CD4-positive, CD25-positive, alpha-beta regulatory T cell (primary cell): ENCODE results near the gene GRIN2C. TPM values are rescaled to one million over a fixed set of nuclear protein-coding genes. Genes with fewer than 3 reads are reported as not detected.

Experiments
- ATAC-seq, 2 donors: fragments of 150-1000 bp; cut with Tn5 transposase; one replicate each; pipeline ENCODE4 v1.10.0; 2021; ENCODE audit warnings: low read depth in 2 of 2, moderate number of reproducible peaks in 2 of 2, moderate library complexity in 1 of 2
- DNase-seq, 3 donors: peaks; one replicate each; pipeline versions ENCODE4 v3.0.0 to v3.0.0-alpha.2; 2012 to 2022; ENCODE audit warnings: mixed read lengths in 1 of 3
- H3K27ac ChIP-seq: one replicate; pipeline ENCODE4 v1.7.0; 2013; ENCODE audit warnings: mild to moderate bottlenecking, low read length; ENCODE audit not compliant: insufficient read depth, poor library complexity, severe bottlenecking
- H3K27me3 ChIP-seq: one replicate; pipeline ENCODE4 v1.7.0; 2013; ENCODE audit warnings: low read length; ENCODE audit not compliant: control insufficient read depth, insufficient read depth
- H3K36me3 ChIP-seq: one replicate; pipeline ENCODE4 v1.7.0; 2013; ENCODE audit warnings: mild to moderate bottlenecking, low read length, moderate library complexity; ENCODE audit not compliant: control insufficient read depth, insufficient read depth
- H3K4me1 ChIP-seq: 2 replicates; pipeline ENCODE4 v1.7.0; 2013; ENCODE audit warnings: mild to moderate bottlenecking, low read length; ENCODE audit not compliant: insufficient read depth, control insufficient read depth, poor library complexity, severe bottlenecking
- H3K4me3 ChIP-seq: one replicate; pipeline ENCODE4 v1.7.0; 2013; ENCODE audit warnings: low read depth, mild to moderate bottlenecking, low read length, moderate library complexity
- H3K9me3 ChIP-seq, 2 experiments: 1 replicate in 1 of 2; 2 replicates in 1 of 2; pipeline ENCODE4 v1.7.0; 2013; ENCODE audit warnings: low read length in 2 of 2, mild to moderate bottlenecking in 1 of 2, moderate library complexity in 1 of 2; ENCODE audit not compliant: control insufficient read depth in 2 of 2
- H3K27ac Mint-ChIP-seq, 3 donors: one replicate each; pipeline ENCODE4 v1.8.0; 2020 to 2022; ENCODE audit warnings: mild to moderate bottlenecking in 3 of 3, mixed read lengths in 3 of 3, moderate library complexity in 2 of 3
- H3K27me3 Mint-ChIP-seq: one replicate; pipeline ENCODE4 v1.8.0; 2022; ENCODE audit warnings: mild to moderate bottlenecking, mixed read lengths
- H3K36me3 Mint-ChIP-seq: one replicate; pipeline ENCODE4 v1.8.0; 2020; ENCODE audit warnings: mixed read lengths
- H3K4me1 Mint-ChIP-seq, 4 donors: one replicate each; pipeline ENCODE4 v1.8.0; 2020 to 2022; ENCODE audit warnings: mixed read lengths in 4 of 4, mild to moderate bottlenecking in 1 of 4
- H3K4me3 Mint-ChIP-seq, 4 donors: one replicate each; pipeline ENCODE4 v1.8.0; 2020 to 2022; ENCODE audit warnings: mild to moderate bottlenecking in 4 of 4, mixed read lengths in 4 of 4, moderate library complexity in 3 of 4
- H3K9me3 Mint-ChIP-seq, 7 donors: one replicate each; pipeline ENCODE4 v1.8.0; 2020 to 2022; ENCODE audit warnings: mixed read lengths in 7 of 7, mild to moderate bottlenecking in 3 of 7, moderate library complexity in 2 of 7
- polyA plus RNA-seq, 4 donors: library from polyadenylated mRNA; unstranded; fragments of 300-500 nt; fragmentation: Illumina TruSeq; gene quantifications; one replicate each; pipeline ENCODE4 v1.2.3, GENCODE V29; 2021
- total RNA-seq: library from RNA; stranded (reverse); gene quantifications from one replicate; pipeline ENCODE4 v1.2.3, GENCODE V29; 2022

GRIN2C gene
- total and polyA plus RNA-seq, 5 donors from 2014 or later: not detected

GRCh38 chr17:74877592-74878548 is 18.2 kb upstream of the GRIN2C start:
- Histone ChIP-seq H3K4me3 (no peak overlapping the region), H3K4me1 (peaks cover 7% of the 10 kb centered on the region), H3K27me3 (no peaks in the 10 kb centered on the region), H3K9me3 (no peaks in the 10 kb centered on the region), H3K27ac (no peak overlapping the region), H3K36me3 (no peaks in the 10 kb centered on the region)
- no peak for ATAC-seq
- Mint-ChIP-seq H3K4me1 (peaks cover 3 to 11% (median 7%) of the 10 kb centered on the region in 4 donors), H3K9me3 (no peaks in the 10 kb centered on the region), H3K27ac (no peak overlapping the region), H3K36me3 (no peaks in the 10 kb centered on the region), H3K4me3 (no peak overlapping the region), H3K27me3 (peaks cover 18% of the 10 kb centered on the region)
- DNase-seq: no peak

GRCh38 chr17:74875977-74876593 is 16.4 kb upstream of the GRIN2C start:
- no peaks in the 10 kb centered on the region for H3K36me3 Mint-ChIP-seq
- no peak overlapping the region for H3K27ac ChIP-seq
- H3K4me1 ChIP-seq: peaks cover 23% of the 10 kb centered on the region
- no peaks in the 10 kb centered on the region for H3K27me3 ChIP-seq
- H3K9me3 ChIP-seq: no peaks in the 10 kb centered on the region
- peaks cover 4 to 25% (median 16%) of the 10 kb centered on the region in 4 donors for H3K4me1 Mint-ChIP-seq
- H3K27ac Mint-ChIP-seq: no peak overlapping the region
- peak overlapping the region in 1 of 4 donors; percentile 0 for H3K4me3 Mint-ChIP-seq
- DNase-seq (no peak), ATAC-seq (no peak)
- H3K9me3 Mint-ChIP-seq: no peaks in the 10 kb centered on the region
- H3K4me3 ChIP-seq: no peak overlapping the region
- peaks cover 10% of the 10 kb centered on the region for H3K27me3 Mint-ChIP-seq
- H3K36me3 ChIP-seq: no peaks in the 10 kb centered on the region

- Mint-ChIP-seq H3K4me1 (peaks cover 4 to 26% (median 16%) of the 10 kb centered on the region in 4 donors), H3K27me3 (peaks cover 10% of the 10 kb centered on the region), H3K27ac (peak overlapping the region in 1 of 3 donors; percentile 71), H3K36me3 (no peaks in the 10 kb centered on the region), H3K9me3 (no peaks in the 10 kb centered on the region), H3K4me3 (peak overlapping the region in 2 of 4 donors; percentile 0 to 77)
- Histone ChIP-seq H3K27me3 (no peaks in the 10 kb centered on the region), H3K4me3 (no peak overlapping the region), H3K9me3 (no peaks in the 10 kb centered on the region), H3K4me1 (peaks cover 24% of the 10 kb centered on the region), H3K36me3 (no peaks in the 10 kb centered on the region), H3K27ac (no peak overlapping the region)
- ATAC-seq (no peak), DNase-seq (no peak)
Observed at GRCh38 chr17:74875155-74875976, 15.7 kb upstream of the GRIN2C start.

GRCh38 chr17:74874615-74875037 is 14.9 kb upstream of the GRIN2C start:
- peaks cover 4 to 27% (median 17%) of the 10 kb centered on the region in 4 donors for H3K4me1 Mint-ChIP-seq
- Histone ChIP-seq H3K4me3 (no peak overlapping the region), H3K4me1 (peaks cover 24% of the 10 kb centered on the region), H3K27me3 (no peaks in the 10 kb centered on the region), H3K9me3 (no peaks in the 10 kb centered on the region), H3K27ac (no peak overlapping the region), H3K36me3 (no peaks in the 10 kb centered on the region)
- peak overlapping the region in 2 of 4 donors; percentile 0 to 77 for H3K4me3 Mint-ChIP-seq
- no peak for DNase-seq
- H3K36me3 Mint-ChIP-seq: no peaks in the 10 kb centered on the region
- peaks cover 10% of the 10 kb centered on the region for H3K27me3 Mint-ChIP-seq
- H3K27ac Mint-ChIP-seq: no peak overlapping the region
- no peak for ATAC-seq
- H3K9me3 Mint-ChIP-seq: no peaks in the 10 kb centered on the region

- Mint-ChIP-seq H3K4me1 (peaks cover 4 to 30% (median 18%) of the 10 kb centered on the region in 4 donors), H3K4me3 (peak overlapping the region; percentile 90 to 99 (median 97)), H3K9me3 (no peaks in the 10 kb centered on the region), H3K27ac (peak overlapping the region; percentile 97 to 99 (median 98)), H3K36me3 (no peaks in the 10 kb centered on the region), H3K27me3 (peaks cover 10% of the 10 kb centered on the region)
- ATAC-seq: no peak
- H3K36me3 ChIP-seq: no peaks in the 10 kb centered on the region
- peaks cover 24% of the 10 kb centered on the region for H3K4me1 ChIP-seq
- peak overlapping the region; percentile 84 for H3K4me3 ChIP-seq
- H3K27me3 ChIP-seq: no peaks in the 10 kb centered on the region
- H3K9me3 ChIP-seq: no peaks in the 10 kb centered on the region
- H3K27ac ChIP-seq: peak overlapping the region; percentile 92
- DNase-seq: peak in 2 of 3 donors; percentile 5 to 17
Observed at GRCh38 chr17:74873874-74874614, 14.4 kb upstream of the GRIN2C start.

GRCh38 chr17:74873037-74873873 is 13.6 kb upstream of the GRIN2C start:
- Histone ChIP-seq H3K9me3 (no peaks in the 10 kb centered on the region), H3K4me1 (peaks cover 24% of the 10 kb centered on the region), H3K4me3 (peak overlapping the region; percentile 84), H3K36me3 (no peaks in the 10 kb centered on the region), H3K27me3 (no peaks in the 10 kb centered on the region), H3K27ac (peak overlapping the region; percentile 92)
- Mint-ChIP-seq H3K4me3 (peak overlapping the region; percentile 90 to 99 (median 97)), H3K36me3 (peaks cover 8% of the 10 kb centered on the region), H3K27ac (peak overlapping the region; percentile 97 to 99 (median 98)), H3K9me3 (no peaks in the 10 kb centered on the region), H3K4me1 (peaks cover 4 to 30% (median 18%) of the 10 kb centered on the region in 4 donors), H3K27me3 (peaks cover 10% of the 10 kb centered on the region)
- ATAC-seq (peak; percentile 94 to 96), DNase-seq (peak; percentile 99 to 100 (median 99))
